Liver (tissue), 3 donors: ENCODE results near the gene ATXN1.

Experiments used
- RAD21 ChIP-seq, 2 donors: IDR thresholded peaks; 2 replicates each; pipeline ENCODE4 v1.6.1; 2016; ENCODE audit warnings: antibody characterized with exemption in 2 of 2, mild to moderate bottlenecking in 2 of 2
- REST ChIP-seq: IDR thresholded peaks from 2 replicates; pipeline ENCODE4 v1.6.1; 2016; ENCODE audit warnings: antibody characterized with exemption, mild to moderate bottlenecking
- TF ChIP-seq, protein P1 (sequence below): fragments of 150-350 bp; IDR thresholded peaks from 2 replicates; pipeline ENCODE4 v1.5.1; 2017; ENCODE audit warnings: improper control_type of control experiment, low read depth, low read length; ENCODE audit not compliant: missing input control
- donor health status: healthy.
- donor health status: healthy.

GRCh38 chr6:16512544-16513290, 248.5 kb downstream of the ATXN1 start:
- TF ChIP-seq, protein P1, sequence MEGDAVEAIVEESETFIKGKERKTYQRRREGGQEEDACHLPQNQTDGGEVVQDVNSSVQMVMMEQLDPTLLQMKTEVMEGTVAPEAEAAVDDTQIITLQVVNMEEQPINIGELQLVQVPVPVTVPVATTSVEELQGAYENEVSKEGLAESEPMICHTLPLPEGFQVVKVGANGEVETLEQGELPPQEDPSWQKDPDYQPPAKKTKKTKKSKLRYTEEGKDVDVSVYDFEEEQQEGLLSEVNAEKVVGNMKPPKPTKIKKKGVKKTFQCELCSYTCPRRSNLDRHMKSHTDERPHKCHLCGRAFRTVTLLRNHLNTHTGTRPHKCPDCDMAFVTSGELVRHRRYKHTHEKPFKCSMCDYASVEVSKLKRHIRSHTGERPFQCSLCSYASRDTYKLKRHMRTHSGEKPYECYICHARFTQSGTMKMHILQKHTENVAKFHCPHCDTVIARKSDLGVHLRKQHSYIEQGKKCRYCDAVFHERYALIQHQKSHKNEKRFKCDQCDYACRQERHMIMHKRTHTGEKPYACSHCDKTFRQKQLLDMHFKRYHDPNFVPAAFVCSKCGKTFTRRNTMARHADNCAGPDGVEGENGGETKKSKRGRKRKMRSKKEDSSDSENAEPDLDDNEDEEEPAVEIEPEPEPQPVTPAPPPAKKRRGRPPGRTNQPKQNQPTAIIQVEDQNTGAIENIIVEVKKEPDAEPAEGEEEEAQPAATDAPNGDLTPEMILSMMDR: no peak
- TF ChIP-seq RAD21 (IDR thresholded peaks at IDR 0.05) (no peak), REST (no peak)
